Right lobe of liver (tissue), 6 donors: Measurements from ENCODE around the gene NEMP2. TPM values are rescaled to one million over a fixed set of nuclear protein-coding genes. Genes with fewer than 3 reads are reported as not detected.
"Not testable (repeated sequence)": the region's sequence is repeated elsewhere in the genome, so short reads cannot be mapped to it uniquely, and the experiment has no call there.

Experiments
- ATAC-seq, 4 donors: fragments of 200-7000 bp; cut with Tn5 transposase; one replicate each; pipeline ENCODE4 v1.9.1; 2020; ENCODE audit warnings: mild to moderate bottlenecking in 4 of 4, moderate library complexity in 4 of 4
- DNase-seq, 3 donors: peaks; one replicate each; pipeline ENCODE4 v3.0.0-alpha.2; 2020
- H3K27ac ChIP-seq, 3 donors: fragments of 200-600 bp; one replicate each; pipeline ENCODE4 v1.8.0; 2022
- H3K27me3 ChIP-seq, 2 donors: fragments of 200-600 bp; one replicate each; pipeline ENCODE4 v1.8.0; 2022
- H3K36me3 ChIP-seq, 4 donors: fragments of 200-600 bp; sonication (generic) in 1 of 4; one replicate each; pipeline versions ENCODE4 v1.5.1 to v1.8.0; 2017 to 2022; ENCODE audit warnings: control low read depth in 1 of 4
- H3K4me1 ChIP-seq, 4 donors: fragments of 200-600 bp; sonication (generic) in 1 of 4; one replicate each; pipeline versions ENCODE4 v1.5.1 to v1.8.0; 2017 to 2022; ENCODE audit warnings: control low read depth in 1 of 4
- H3K4me3 ChIP-seq, 3 donors: fragments of 200-600 bp; one replicate each; pipeline ENCODE4 v1.8.0; 2022
- H3K9me3 ChIP-seq, 4 donors: fragments of 200-600 bp; sonication (generic) in 1 of 4; one replicate each; pipeline versions ENCODE4 v1.5.1 to v1.8.0; 2017 to 2022; ENCODE audit warnings: control low read depth in 1 of 4
- CTCF ChIP-seq, 4 donors: fragments of 200-600 bp in 3 of 4; fragments of 450-650 bp in 1 of 4; IDR thresholded peaks; one replicate each; pipeline versions ENCODE4 v1.5.1 to v1.8.0; 2016 to 2022; ENCODE audit warnings: antibody characterized with exemption in 4 of 4, mild to moderate bottlenecking in 2 of 4
- POLR2A ChIP-seq: fragments of 450-650 bp; IDR thresholded peaks from one replicate; pipeline ENCODE4 v1.6.1; 2017; ENCODE audit warnings: antibody characterized with exemption, mild to moderate bottlenecking
- WGBS: methylation state at CpG from one replicate; pipeline ENCODE4 v1.1.6; 2018; ENCODE audit warnings: low coverage, low lambda C conversion rate; ENCODE audit not compliant: insufficient coverage; ENCODE audit errors: missing lambda C conversion rate; 5-methylcytosine and 5-hydroxymethylcytosine counted together
- intact Hi-C, 2 donors: fragments of 100-400 bp; cut with DNase I; formaldehyde crosslinking; loops; one replicate each; pipeline versions ENCODE4 v1.11.2 to v1.14.1; 2022
- total RNA-seq, 6 experiments: library from RNA; depleted of rRNA in 2 of 6; stranded (reverse); fragments of >200 nt in 2 of 6; fragmentation: NEBNext Ultra II Directional in 3 of 6; extraction: Animal tissue kit (Norgen Biotek cat#: 25700) in 3 of 6; gene quantifications; one replicate each; pipeline versions ENCODE4 v1.1.0 to v1.2.4, GENCODE V29; 2016 to 2023
- donor health status: DM: no; HTN: yes; CAD: no.
- donor health status: DM: no; HTN: no; CAD: no.
- donor health status: DM: no; HTN: no; CAD: no.
- donor health status: DM: no; HTN: yes; CAD: no.
- donor health status: DM: no; HTN: yes; CAD: no.

Gene NEMP2
- total RNA-seq, 6 experiments from 2014 or later = 2.0 to 4.1 (median 2.7) TPM

GRCh38 chr2:190497428-190497827 is 37.1 kb downstream of the NEMP2 start:
- ATAC-seq (peak; percentile 66 to 76 (median 73)), DNase-seq (no peak)
- TF ChIP-seq CTCF (IDR thresholded peaks at IDR 0.05) (no peak), POLR2A (no peak)
- intact Hi-C loops = no loop called here
- 69% methylated on average over 4 of the region's 4 CpGs for WGBS
- peaks cover 0 to 12% (median 4%) of the 10 kb centered on the region in 4 donors for H3K4me1 ChIP-seq
- H3K27ac ChIP-seq = no peak overlapping the region
- no peaks in the 10 kb centered on the region for H3K9me3 ChIP-seq
- no peaks in the 10 kb centered on the region for H3K27me3 ChIP-seq
- H3K4me3 ChIP-seq = no peak overlapping the region
- no peaks in the 10 kb centered on the region for H3K36me3 ChIP-seq

GRCh38 chr2:190494600-190495227 is 39.8 kb downstream of the NEMP2 start:
- H3K4me1 ChIP-seq, H3K27ac ChIP-seq, ATAC-seq, H3K9me3 ChIP-seq, H3K4me3 ChIP-seq, H3K36me3 ChIP-seq, H3K27me3 ChIP-seq, DNase-seq, intact Hi-C loops: not testable (repeated sequence)
- WGBS = 90% methylated on average over 3 of the region's 3 CpGs

- H3K9me3 ChIP-seq = no peaks in the 10 kb centered on the region
- intact Hi-C loops = no loop called here
- TF ChIP-seq POLR2A = no peak
- TF ChIP-seq CTCF (IDR thresholded peaks at IDR 0.05) = no peak
- peaks cover 0 to 4% (median 0%) of the 10 kb centered on the region in 4 donors for H3K4me1 ChIP-seq
- WGBS = 100% methylated on average over 2 of the region's 2 CpGs
- H3K27ac ChIP-seq = no peak overlapping the region
- ATAC-seq (no peak), DNase-seq (no peak)
- H3K27me3 ChIP-seq = no peaks in the 10 kb centered on the region
- peaks cover 0 to 1% (median 0%) of the 10 kb centered on the region in 4 donors for H3K36me3 ChIP-seq
- H3K4me3 ChIP-seq = no peak overlapping the region
These were observed 41.4 kb downstream of the NEMP2 start for GRCh38 chr2:190493095-190493494.

GRCh38 chr2:190490502-190490901 is 44.0 kb downstream of the NEMP2 start:
- Histone ChIP-seq H3K27ac (no peak overlapping the region), H3K4me1 (no peaks in the 10 kb centered on the region), H3K4me3 (no peak overlapping the region), H3K9me3 (no peaks in the 10 kb centered on the region), H3K27me3 (no peaks in the 10 kb centered on the region), H3K36me3 (peaks cover 0 to 1% (median 0%) of the 10 kb centered on the region in 4 donors)
- TF ChIP-seq CTCF (IDR thresholded peaks at IDR 0.05) = no peak
- no peak for TF ChIP-seq POLR2A
- 97% methylated on average over 3 of the region's 3 CpGs for WGBS
- ATAC-seq = no peak
- DNase-seq = no peak
- intact Hi-C loops = no loop called here

- Histone ChIP-seq H3K27me3 (no peaks in the 10 kb centered on the region), H3K36me3 (peaks cover 0 to 1% (median 0%) of the 10 kb centered on the region in 4 donors), H3K4me1 (no peaks in the 10 kb centered on the region), H3K9me3 (no peaks in the 10 kb centered on the region), H3K27ac (no peak overlapping the region), H3K4me3 (no peak overlapping the region)
- intact Hi-C loops = no loop called here
- no peak for TF ChIP-seq POLR2A
- TF ChIP-seq CTCF (IDR thresholded peaks at IDR 0.05) = no peak
- 95% methylated on average over 4 of the region's 4 CpGs for WGBS
- no peak for ATAC-seq
- no peak for DNase-seq
These were observed 45.0 kb downstream of the NEMP2 start for GRCh38 chr2:190489475-190489874.
